H1 (cell line): ENCODE measurements around the gene APLN. TPM values are rescaled to one million over a fixed set of nuclear protein-coding genes. Genes with fewer than 3 reads are reported as not detected.

Experiments
- CBX5 ChIP-seq: fragments of 300-800, 300-1000 bp; sonication (generic); IDR thresholded peaks from 2 replicates; pipeline ENCODE4 v1.7.1; 2016; ENCODE audit warnings: antibody characterized with exemption, low read length, low read depth
- CHD2 ChIP-seq: IDR thresholded peaks from 2 replicates; pipeline ENCODE4 v1.6.1; 2012; ENCODE audit warnings: low read length, improper control_type of control experiment
- CTBP2 ChIP-seq: IDR thresholded peaks from 2 replicates; pipeline ENCODE4 v1.7.0; 2011; ENCODE audit warnings: borderline replicate concordance, mild to moderate bottlenecking, moderate library complexity, mixed read lengths, low read length; ENCODE audit not compliant: insufficient read depth, insufficient read length
- EP300 ChIP-seq, 2 experiments: IDR thresholded peaks; 1 replicate in 1 of 2; 2 replicates in 1 of 2; pipeline ENCODE4 v1.6.1; 2011 to 2012; ENCODE audit warnings: low read depth in 2 of 2, low read length in 2 of 2, mild to moderate bottlenecking in 2 of 2, borderline replicate concordance in 1 of 2, inconsistent platforms in 1 of 2, moderate library complexity in 1 of 2
- GABPA ChIP-seq: IDR thresholded peaks from 2 replicates; pipeline ENCODE4 v1.6.1; 2011; ENCODE audit warnings: mild to moderate bottlenecking, low read length, moderate library complexity, borderline replicate concordance; ENCODE audit not compliant: insufficient read depth
- KDM5A ChIP-seq: fragments of 200-600 bp; IDR thresholded peaks from 2 replicates; pipeline ENCODE4 v1.7.1; 2012; ENCODE audit warnings: mild to moderate bottlenecking, low read length, inconsistent platforms, mixed read lengths
- MAFK ChIP-seq: IDR thresholded peaks from 2 replicates; pipeline ENCODE4 v1.6.1; 2012; ENCODE audit warnings: low read depth, mild to moderate bottlenecking, improper control_type of control experiment, low read length
- RAD21 ChIP-seq, 2 experiments: IDR thresholded peaks in 1 of 2; conservative IDR thresholded peaks in 1 of 2; 2 replicates each; pipeline ENCODE4 v1.6.1; 2011; ENCODE audit warnings: low read depth in 2 of 2, low read length in 2 of 2, improper control_type of control experiment in 1 of 2, inconsistent platforms in 1 of 2, mild to moderate bottlenecking in 1 of 2, moderate library complexity in 1 of 2
- RBBP5 ChIP-seq: IDR thresholded peaks from 2 replicates; pipeline ENCODE4 v1.7.1; 2012; ENCODE audit warnings: low read depth, mild to moderate bottlenecking, inconsistent platforms, low read length, moderate library complexity, borderline replicate concordance
- SAP30 ChIP-seq: fragments of 300-600 bp; sonication (generic); IDR thresholded peaks from 2 replicates; pipeline ENCODE4 v1.7.1; 2012; ENCODE audit warnings: low read length, moderate library complexity, mild to moderate bottlenecking, inconsistent platforms; ENCODE audit not compliant: insufficient read depth, insufficient replicate concordance
- SP4 ChIP-seq: IDR thresholded peaks from 2 replicates; pipeline ENCODE4 v1.6.1; 2012; ENCODE audit warnings: low read length, inconsistent platforms
- SRF ChIP-seq: IDR thresholded peaks from 2 replicates; pipeline ENCODE4 v1.6.1; 2011; ENCODE audit warnings: mild to moderate bottlenecking, low read depth, low read length, moderate library complexity
- SUZ12 ChIP-seq: fragments of 200-600 bp; sonication (generic); IDR thresholded peaks from 2 replicates; pipeline ENCODE4 v1.6.1; 2012; ENCODE audit warnings: mild to moderate bottlenecking, inconsistent platforms, low read length, moderate library complexity, mixed read lengths
- TAF1 ChIP-seq: IDR thresholded peaks from 2 replicates; pipeline ENCODE4 v1.6.1; 2011; ENCODE audit warnings: mild to moderate bottlenecking, low read depth, low read length
- TAF7 ChIP-seq: optimal IDR thresholded peaks from 2 replicates; pipeline ENCODE3; 2011; ENCODE audit warnings: low read depth, mild to moderate bottlenecking, inconsistent platforms, low read length, moderate library complexity, borderline replicate concordance
- TCF12 ChIP-seq: IDR thresholded peaks from 2 replicates; pipeline ENCODE4 v1.6.1; 2011; ENCODE audit warnings: low read depth, mild to moderate bottlenecking, low read length
- polyA plus RNA-seq, 7 experiments: library from polyadenylated mRNA; depleted of rRNA in 3 of 7; stranded (reverse) in 5 of 7; unstranded in 2 of 7; fragments of >200 nt in 5 of 7; fragments of 200-250 nt in 2 of 7; gene quantifications; 1 replicate in 5 of 7; 2 replicates in 1 of 7; 4 replicates in 1 of 7; pipeline versions ENCODE4 v1.2.1 to v1.2.3, GENCODE V29; 2011 to 2013; ENCODE audit warnings: missing spikeins in 2 of 7, mixed read lengths in 2 of 7
- total RNA-seq: library from RNA; stranded (reverse); fragmentation: NEBNext Ultra II Directional; extraction: Animal tissue kit (Norgen Biotek cat#: 25700); gene quantifications from 2 replicates; pipeline ENCODE4 v1.2.1, GENCODE V29; 2021
- TF ChIP-seq, protein P1 (sequence below): IDR thresholded peaks from 2 replicates; pipeline ENCODE4 v1.6.1; 2012; ENCODE audit warnings: low read length, inconsistent platforms
- TF ChIP-seq, protein P2 (sequence below): IDR thresholded peaks from 2 replicates; pipeline ENCODE4 v1.6.1; 2011; ENCODE audit warnings: low read length, improper control_type of control experiment
- TF ChIP-seq, protein P3 (sequence below), 3 experiments: IDR thresholded peaks; 1 replicate in 2 of 3; 2 replicates in 1 of 3; pipeline versions ENCODE4 v1.5.1 to v1.6.1; 2011; ENCODE audit warnings: low read length in 3 of 3, mild to moderate bottlenecking in 3 of 3, inconsistent platforms in 2 of 3, low read depth in 1 of 3, moderate library complexity in 1 of 3; ENCODE audit not compliant: insufficient read depth in 1 of 3; ENCODE audit errors: control extremely low read depth in 1 of 3

The APLN gene
- total and polyA plus RNA-seq, 2 of the 8 experiments (the other 6 are each of a cell fraction or from before 2014, with no cell fraction given): 1.1 to 1.8 TPM

DNA sequence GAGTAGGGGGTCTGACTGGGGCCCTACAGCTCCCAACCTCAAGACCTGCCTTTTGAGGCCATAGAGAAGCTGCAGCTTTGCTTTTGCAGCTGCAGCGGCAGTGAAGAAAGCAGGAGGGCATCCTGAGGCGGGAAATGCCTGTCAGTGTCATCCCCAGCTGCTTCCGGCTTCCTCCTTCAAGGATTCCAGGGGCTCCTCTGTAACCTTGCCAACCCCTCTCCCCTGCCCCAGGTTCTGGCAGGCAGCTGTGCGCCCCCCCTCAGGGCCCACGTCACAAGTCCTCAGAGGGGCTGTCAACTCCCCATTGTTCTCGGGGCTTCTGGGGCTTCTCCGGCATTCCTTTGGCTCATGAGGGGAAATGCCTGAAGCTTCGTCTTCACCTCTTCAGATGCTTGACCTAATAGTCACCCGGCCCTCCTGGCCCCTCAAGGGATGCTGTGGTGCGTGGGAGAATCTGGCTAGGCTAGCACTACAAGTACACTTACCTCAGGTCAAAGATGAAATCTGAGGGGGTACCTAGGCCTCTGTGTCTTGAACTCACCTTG, 31.9 kb downstream of the APLN start (continued):
- no peak for TF ChIP-seq TAF1
- TF ChIP-seq RBBP5: no peak
- TF ChIP-seq CBX5: no peak
- TF ChIP-seq TCF12: no peak
- TF ChIP-seq SAP30: peak; percentile 41
- no peak for TF ChIP-seq MAFK
- TF ChIP-seq CHD2: no peak
- no peak for TF ChIP-seq GABPA
- no peak for TF ChIP-seq SRF
- TF ChIP-seq, protein P1, sequence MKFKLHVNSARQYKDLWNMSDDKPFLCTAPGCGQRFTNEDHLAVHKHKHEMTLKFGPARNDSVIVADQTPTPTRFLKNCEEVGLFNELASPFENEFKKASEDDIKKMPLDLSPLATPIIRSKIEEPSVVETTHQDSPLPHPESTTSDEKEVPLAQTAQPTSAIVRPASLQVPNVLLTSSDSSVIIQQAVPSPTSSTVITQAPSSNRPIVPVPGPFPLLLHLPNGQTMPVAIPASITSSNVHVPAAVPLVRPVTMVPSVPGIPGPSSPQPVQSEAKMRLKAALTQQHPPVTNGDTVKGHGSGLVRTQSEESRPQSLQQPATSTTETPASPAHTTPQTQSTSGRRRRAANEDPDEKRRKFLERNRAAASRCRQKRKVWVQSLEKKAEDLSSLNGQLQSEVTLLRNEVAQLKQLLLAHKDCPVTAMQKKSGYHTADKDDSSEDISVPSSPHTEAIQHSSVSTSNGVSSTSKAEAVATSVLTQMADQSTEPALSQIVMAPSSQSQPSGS: no peak
- TF ChIP-seq CTBP2: peak; percentile 34
- TF ChIP-seq RAD21 (IDR thresholded peaks at IDR 0.05 in 1 of 2, conservative IDR thresholded peaks at IDR 0.05 in 1 of 2; ENCODE audit: low read depth in 2 of 2, low read length in 2 of 2): no peak
- no peak for TF ChIP-seq EP300 (IDR thresholded peaks at IDR 0.05; ENCODE audit: borderline replicate concordance in 1 of 2, low read depth in 2 of 2, low read length in 2 of 2)
- TF ChIP-seq, protein P2, sequence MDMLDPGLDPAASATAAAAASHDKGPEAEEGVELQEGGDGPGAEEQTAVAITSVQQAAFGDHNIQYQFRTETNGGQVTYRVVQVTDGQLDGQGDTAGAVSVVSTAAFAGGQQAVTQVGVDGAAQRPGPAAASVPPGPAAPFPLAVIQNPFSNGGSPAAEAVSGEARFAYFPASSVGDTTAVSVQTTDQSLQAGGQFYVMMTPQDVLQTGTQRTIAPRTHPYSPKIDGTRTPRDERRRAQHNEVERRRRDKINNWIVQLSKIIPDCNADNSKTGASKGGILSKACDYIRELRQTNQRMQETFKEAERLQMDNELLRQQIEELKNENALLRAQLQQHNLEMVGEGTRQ: no peak
- TF ChIP-seq KDM5A: no peak
- no peak for TF ChIP-seq SUZ12
- no peak for TF ChIP-seq SP4
- TF ChIP-seq TAF7: no peak
- TF ChIP-seq, protein P3, sequence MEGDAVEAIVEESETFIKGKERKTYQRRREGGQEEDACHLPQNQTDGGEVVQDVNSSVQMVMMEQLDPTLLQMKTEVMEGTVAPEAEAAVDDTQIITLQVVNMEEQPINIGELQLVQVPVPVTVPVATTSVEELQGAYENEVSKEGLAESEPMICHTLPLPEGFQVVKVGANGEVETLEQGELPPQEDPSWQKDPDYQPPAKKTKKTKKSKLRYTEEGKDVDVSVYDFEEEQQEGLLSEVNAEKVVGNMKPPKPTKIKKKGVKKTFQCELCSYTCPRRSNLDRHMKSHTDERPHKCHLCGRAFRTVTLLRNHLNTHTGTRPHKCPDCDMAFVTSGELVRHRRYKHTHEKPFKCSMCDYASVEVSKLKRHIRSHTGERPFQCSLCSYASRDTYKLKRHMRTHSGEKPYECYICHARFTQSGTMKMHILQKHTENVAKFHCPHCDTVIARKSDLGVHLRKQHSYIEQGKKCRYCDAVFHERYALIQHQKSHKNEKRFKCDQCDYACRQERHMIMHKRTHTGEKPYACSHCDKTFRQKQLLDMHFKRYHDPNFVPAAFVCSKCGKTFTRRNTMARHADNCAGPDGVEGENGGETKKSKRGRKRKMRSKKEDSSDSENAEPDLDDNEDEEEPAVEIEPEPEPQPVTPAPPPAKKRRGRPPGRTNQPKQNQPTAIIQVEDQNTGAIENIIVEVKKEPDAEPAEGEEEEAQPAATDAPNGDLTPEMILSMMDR (IDR thresholded peaks at IDR 0.05; ENCODE audit: control extremely low read depth in 1 of 3, insufficient read depth in 1 of 3, low read depth in 1 of 3, low read length in 3 of 3): no peak
